Fibroblast of villous mesenchyme (primary cell): Measurements from ENCODE around the gene NRK. TPM values are rescaled to one million over a fixed set of nuclear protein-coding genes. Genes with fewer than 3 reads are reported as not detected.

Experiments used
- DNase-seq: peaks from one replicate; pipeline ENCODE4 v3.0.0-alpha.2; 2010; ENCODE audit warnings: low read depth
- H3K4me3 ChIP-seq: 2 replicates; pipeline ENCODE4 v1.5.1; 2011; ENCODE audit warnings: low read depth, mild to moderate bottlenecking, low read length
- CTCF ChIP-seq: IDR thresholded peaks from 2 replicates; pipeline ENCODE4 v1.5.1; 2012; ENCODE audit warnings: low read depth, mild to moderate bottlenecking, low read length; ENCODE audit not compliant: insufficient read depth
- total RNA-seq: library from RNA; depleted of rRNA; stranded (reverse); fragments of >200 nt; gene quantifications from 2 replicates; pipeline ENCODE4 v1.2.3, GENCODE V29; 2012

NRK gene
- total RNA-seq, 1 donor = 4.7 TPM

GRCh38 chrX:105865709-105866108 lies 43.4 kb downstream of the NRK start:
- no peak for TF ChIP-seq CTCF
- H3K4me3 ChIP-seq = no peak overlapping the region
- DNase-seq = no peak

- DNase-seq = no peak
- no peak for TF ChIP-seq CTCF
- no peak overlapping the region for H3K4me3 ChIP-seq
Measured at GRCh38 chrX:105869701-105870100, 47.4 kb downstream of the NRK start.

GRCh38 chrX:105870445-105870844 lies 48.1 kb downstream of the NRK start:
- TF ChIP-seq CTCF = no peak
- no peak overlapping the region for H3K4me3 ChIP-seq
- no peak for DNase-seq

GRCh38 chrX:105872941-105873340 lies 50.6 kb downstream of the NRK start:
- no peak for DNase-seq
- TF ChIP-seq CTCF = no peak
- no peak overlapping the region for H3K4me3 ChIP-seq

- H3K4me3 ChIP-seq = no peak overlapping the region
- no peak for TF ChIP-seq CTCF
- no peak for DNase-seq
Measured at GRCh38 chrX:105874790-105875189, 52.5 kb downstream of the NRK start.

GRCh38 chrX:105876658-105877057 lies 54.3 kb downstream of the NRK start:
- no peak overlapping the region for H3K4me3 ChIP-seq
- DNase-seq = peak; percentile 4
- peak; percentile 21 for TF ChIP-seq CTCF

- TF ChIP-seq CTCF = no peak
- no peak overlapping the region for H3K4me3 ChIP-seq
- DNase-seq = no peak
Measured at GRCh38 chrX:105880491-105880890, 58.2 kb downstream of the NRK start.
